ENCODE results near the gene IGSF21.

IGSF21 gene

DNA sequence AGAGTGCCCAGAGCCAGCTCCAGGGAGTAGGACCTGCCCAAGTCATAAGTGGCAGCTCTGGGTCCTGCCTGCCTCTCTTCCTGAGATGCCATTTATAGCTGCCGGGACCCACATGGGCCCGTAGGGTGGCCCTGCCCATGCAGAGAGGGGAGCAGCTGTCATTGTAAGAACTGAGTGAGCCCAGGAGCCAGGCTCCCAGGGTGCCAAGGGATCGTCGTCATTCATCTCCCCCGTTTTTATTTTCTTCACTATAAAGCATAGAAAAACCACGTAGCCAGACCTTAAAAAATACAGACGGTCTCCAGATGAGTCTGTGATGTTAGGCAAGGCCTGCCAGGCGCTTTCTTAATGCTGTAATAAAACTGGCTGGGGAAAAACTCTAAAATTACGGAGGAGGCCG is 90.7 kb downstream of the IGSF21 start:
- in situ Hi-C loops (cut with HindIII; ENCODE audit: low sequenced_read_pairs): no loop called here
- TF ChIP-seq, protein P1, sequence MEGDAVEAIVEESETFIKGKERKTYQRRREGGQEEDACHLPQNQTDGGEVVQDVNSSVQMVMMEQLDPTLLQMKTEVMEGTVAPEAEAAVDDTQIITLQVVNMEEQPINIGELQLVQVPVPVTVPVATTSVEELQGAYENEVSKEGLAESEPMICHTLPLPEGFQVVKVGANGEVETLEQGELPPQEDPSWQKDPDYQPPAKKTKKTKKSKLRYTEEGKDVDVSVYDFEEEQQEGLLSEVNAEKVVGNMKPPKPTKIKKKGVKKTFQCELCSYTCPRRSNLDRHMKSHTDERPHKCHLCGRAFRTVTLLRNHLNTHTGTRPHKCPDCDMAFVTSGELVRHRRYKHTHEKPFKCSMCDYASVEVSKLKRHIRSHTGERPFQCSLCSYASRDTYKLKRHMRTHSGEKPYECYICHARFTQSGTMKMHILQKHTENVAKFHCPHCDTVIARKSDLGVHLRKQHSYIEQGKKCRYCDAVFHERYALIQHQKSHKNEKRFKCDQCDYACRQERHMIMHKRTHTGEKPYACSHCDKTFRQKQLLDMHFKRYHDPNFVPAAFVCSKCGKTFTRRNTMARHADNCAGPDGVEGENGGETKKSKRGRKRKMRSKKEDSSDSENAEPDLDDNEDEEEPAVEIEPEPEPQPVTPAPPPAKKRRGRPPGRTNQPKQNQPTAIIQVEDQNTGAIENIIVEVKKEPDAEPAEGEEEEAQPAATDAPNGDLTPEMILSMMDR (IDR thresholded peaks at IDR 0.05; ENCODE audit: low read depth, low read length): no peak
- H3K4me3 ChIP-seq (ENCODE audit: low read depth, low read length): no peak overlapping the region
- DNase-seq (ENCODE audit: low read depth, low spot score): no peak

DNA sequence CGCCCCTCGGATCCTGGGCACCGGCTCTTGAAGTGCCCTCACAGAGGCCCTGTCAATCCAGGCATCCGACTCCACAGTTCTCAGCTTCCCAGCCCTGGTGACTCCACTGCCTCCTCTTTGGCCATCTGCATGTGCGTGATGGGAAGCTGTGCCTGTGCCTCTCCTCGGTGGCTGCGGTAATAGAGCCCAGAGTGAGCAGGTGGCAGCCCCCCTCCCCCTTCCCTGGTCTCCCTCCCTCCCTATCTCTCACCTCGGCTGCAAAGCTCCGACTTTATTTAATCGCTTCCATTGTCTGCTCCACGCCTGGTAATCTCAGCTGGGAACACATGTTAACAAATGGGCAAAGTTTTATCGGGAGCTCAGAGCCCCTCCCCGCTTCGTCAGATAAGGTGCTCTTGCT is 91.9 kb downstream of the IGSF21 start:
- no peak overlapping the region for H3K4me3 ChIP-seq (ENCODE audit: low read depth, low read length)
- TF ChIP-seq, protein P1 (IDR thresholded peaks at IDR 0.05; ENCODE audit: low read depth, low read length): no peak
- in situ Hi-C loops (cut with HindIII; ENCODE audit: low sequenced_read_pairs): no loop called here
- DNase-seq (ENCODE audit: low read depth, low spot score): no peak

DNA sequence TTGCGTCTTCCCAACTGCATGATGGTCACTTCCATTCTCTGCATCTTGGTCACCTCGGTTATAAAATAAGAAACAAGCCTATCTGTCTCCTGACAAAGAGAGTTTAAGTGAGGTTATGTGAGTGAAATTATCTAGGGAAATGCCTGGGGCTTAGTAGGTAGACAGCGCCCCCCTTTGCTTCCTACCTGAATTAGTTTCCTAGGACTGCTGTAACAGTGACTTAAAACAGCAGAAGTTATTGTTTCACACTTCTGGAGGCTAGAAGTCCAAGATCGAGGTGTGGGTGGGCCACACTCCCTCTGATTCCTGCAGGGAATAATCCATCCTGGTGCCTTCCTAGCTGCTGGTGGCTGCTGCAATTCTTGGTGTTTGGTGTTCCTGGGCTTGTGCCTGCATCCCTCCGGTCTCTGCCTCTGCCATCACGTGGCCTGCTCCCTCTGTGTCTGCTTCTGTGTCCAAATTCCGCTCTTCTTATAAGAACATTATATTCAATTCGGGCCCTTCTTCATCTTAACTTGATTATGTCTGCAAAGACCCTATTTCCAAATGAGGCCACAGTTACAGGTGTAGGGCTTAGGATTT is 92.6 kb downstream of the IGSF21 start:
- no peak for DNase-seq (ENCODE audit: low read depth, low spot score)
- TF ChIP-seq, protein P1 (IDR thresholded peaks at IDR 0.05; ENCODE audit: low read depth, low read length): no peak
- H3K4me3 ChIP-seq (ENCODE audit: low read depth, low read length): no peak overlapping the region
- in situ Hi-C loops (cut with HindIII; ENCODE audit: low sequenced_read_pairs): no loop called here

DNA sequence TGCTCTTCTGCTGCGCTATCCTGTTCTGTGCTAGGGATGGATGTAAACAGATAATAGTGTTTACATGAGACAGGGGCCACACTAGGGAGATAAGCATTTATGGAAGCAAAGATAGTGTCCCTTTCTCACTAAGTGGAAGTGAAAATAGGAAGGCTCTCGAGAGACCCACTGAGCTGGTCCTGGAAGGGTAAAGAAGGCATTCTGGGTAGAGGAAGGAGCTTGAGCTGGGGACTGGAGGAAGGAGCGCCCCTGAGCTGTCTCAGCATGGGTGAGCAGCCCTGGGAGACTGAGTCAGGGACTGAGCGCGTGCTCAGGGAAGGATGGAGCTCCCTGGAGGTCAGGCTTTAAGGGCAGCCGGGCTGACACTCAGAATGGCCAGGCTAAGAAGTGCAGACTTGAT is 93.3 kb downstream of the IGSF21 start:
- no peak for DNase-seq (ENCODE audit: low read depth, low spot score)
- TF ChIP-seq, protein P1 (IDR thresholded peaks at IDR 0.05; ENCODE audit: low read depth, low read length): no peak
- in situ Hi-C loops (cut with HindIII; ENCODE audit: low sequenced_read_pairs): no loop called here
- no peak overlapping the region for H3K4me3 ChIP-seq (ENCODE audit: low read depth, low read length)

DNA sequence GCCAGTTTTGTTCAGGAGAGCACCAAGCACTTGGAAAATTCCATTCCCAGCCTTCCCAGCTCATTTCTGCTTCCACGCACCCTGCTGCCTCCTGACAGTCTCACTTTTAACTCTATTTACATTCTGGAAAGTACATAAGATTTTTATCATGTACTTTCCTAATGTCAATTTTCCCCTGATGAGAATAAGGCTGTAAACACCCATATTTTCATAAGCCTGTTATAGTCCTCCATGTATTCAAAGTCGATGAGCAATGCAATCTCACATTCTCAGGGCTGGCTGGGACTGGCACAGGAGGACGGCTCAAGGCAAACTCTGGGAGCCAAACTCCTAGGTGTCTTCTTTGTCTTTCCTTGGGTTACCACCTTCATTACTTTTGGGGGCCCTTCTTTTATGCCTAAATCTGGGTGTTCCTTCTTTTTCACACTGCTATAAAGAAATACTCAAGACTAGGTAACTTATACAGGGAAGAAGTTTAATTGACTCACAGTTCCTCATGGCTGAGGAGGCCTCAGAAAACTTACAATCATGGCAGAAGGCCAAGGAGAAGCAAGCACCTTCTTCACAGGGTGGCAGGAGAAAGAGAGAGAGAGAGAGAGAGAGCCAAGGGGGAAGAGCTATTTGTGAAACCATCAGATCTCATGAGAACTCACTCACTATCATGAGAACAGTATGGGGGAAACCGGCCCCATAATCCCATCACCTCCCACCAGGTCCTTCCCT is 94.6 kb downstream of the IGSF21 start:
- no peak for DNase-seq (ENCODE audit: low read depth, low spot score)
- no peak overlapping the region for H3K4me3 ChIP-seq (ENCODE audit: low read depth, low read length)
- TF ChIP-seq, protein P1 (IDR thresholded peaks at IDR 0.05; ENCODE audit: low read depth, low read length): no peak
- in situ Hi-C loops (cut with HindIII; ENCODE audit: low sequenced_read_pairs): no loop called here

DNA sequence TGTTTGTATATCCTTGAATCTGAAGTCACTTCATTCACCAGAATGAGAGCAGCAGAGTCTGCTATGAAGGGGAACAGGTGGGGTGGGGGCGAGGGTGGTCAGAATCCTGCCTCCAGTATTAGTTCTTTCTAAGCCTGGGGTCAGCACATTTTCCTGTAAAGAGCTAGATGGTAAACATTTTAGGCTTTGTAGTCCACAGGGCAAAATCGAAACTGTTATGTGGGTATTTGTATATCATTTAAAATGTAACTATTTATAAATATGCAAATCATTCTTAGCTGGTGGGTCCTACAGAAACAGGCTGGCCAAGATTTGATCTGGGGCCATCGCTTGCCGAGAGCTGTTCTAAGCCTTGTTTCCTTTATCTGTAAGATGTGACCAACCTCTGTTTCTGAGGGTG is 96.0 kb downstream of the IGSF21 start:
- H3K4me3 ChIP-seq (ENCODE audit: low read depth, low read length): no peak overlapping the region
- TF ChIP-seq, protein P1 (IDR thresholded peaks at IDR 0.05; ENCODE audit: low read depth, low read length): no peak
- in situ Hi-C loops (cut with HindIII; ENCODE audit: low sequenced_read_pairs): no loop called here
- DNase-seq (ENCODE audit: low read depth, low spot score): no peak

Data from astrocyte of the spinal cord (primary cell).